ENCODE measurements around the gene GEMIN5. TPM values are rescaled to one million over a fixed set of nuclear protein-coding genes. Genes with fewer than 3 reads are reported as not detected.

The GEMIN5 gene
- total and polyA plus RNA-seq, 2 of the 13 experiments (the other 11 are each of a cell fraction or from before 2014, with no cell fraction given), result 6.6 to 28.6 TPM

DNA sequence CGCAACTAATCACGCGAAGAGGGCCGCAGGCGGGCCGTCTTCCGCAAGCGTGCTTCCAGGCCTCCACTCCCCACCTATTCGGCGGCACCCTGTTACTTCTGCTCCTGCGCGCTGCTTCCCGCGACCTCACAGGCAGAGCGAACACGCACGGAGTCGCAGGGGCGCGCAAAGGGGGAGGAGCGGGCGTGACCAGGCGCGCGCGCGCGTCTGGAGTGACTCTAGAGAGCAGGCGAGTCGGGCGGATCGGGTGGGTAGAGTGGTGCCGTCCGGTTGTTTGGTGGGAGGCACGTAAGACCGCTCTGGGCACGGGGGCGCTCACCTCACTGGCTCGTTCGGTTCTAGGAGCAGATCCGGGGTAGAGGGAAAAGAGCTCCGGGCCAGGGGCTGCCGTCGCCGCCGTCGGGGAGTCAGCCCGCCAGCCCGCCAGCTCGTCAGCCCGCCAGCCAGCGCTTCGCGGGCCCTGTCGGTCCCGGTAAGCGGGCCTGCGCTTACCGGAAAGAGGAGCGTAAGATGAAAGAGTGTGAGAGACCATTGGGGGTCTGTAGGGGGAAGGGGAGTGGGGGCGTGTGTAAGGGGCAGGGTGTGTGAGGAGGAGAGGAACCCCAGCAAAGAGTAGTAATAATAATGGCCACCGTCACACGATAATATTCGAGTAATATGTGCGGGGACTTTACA lies 79.6 kb downstream of the GEMIN5 start, which contains the start of gene CNOT8 (continued):
- TF ChIP-seq, protein P1, sequence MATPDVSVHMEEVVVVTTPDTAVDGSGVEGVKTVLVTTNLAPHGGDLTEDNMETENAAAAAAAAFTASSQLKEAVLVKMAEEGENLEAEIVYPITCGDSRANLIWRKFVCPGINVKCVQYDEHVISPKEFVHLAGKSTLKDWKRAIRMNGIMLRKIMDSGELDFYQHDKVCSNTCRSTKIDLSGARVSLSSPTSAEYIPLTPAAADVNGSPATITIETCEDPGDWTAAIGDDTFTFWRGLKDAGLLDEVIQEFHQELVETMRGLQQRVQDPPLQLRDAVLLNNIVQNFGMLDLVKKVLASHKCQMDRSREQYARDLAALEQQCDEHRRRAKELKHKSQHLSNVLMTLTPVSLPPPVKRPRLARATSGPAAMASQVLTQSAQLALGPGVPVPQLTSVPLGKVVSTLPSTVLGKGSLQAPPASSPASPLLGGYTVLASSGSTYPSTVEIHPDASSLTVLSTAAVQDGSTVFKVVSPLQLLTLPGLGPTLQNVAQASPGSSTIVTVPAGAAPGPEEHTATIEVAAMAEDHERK (CRISPR knock-in tag; IDR thresholded peaks at IDR 0.05; ENCODE audit: low read depth), result peak; percentile 90
- TF ChIP-seq, protein P2, sequence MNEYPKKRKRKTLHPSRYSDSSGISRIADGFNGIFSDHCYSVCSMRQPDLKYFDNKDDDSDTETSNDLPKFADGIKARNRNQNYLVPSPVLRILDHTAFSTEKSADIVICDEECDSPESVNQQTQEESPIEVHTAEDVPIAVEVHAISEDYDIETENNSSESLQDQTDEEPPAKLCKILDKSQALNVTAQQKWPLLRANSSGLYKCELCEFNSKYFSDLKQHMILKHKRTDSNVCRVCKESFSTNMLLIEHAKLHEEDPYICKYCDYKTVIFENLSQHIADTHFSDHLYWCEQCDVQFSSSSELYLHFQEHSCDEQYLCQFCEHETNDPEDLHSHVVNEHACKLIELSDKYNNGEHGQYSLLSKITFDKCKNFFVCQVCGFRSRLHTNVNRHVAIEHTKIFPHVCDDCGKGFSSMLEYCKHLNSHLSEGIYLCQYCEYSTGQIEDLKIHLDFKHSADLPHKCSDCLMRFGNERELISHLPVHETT (CRISPR knock-in tag; conservative IDR thresholded peaks at IDR 0.05), result peak; percentile 85
- TF ChIP-seq JARID2 (CRISPR knock-in tag; IDR thresholded peaks at IDR 0.05; ENCODE audit: insufficient replicate concordance) (peak; percentile 58), HIVEP1 (CRISPR knock-in tag; IDR thresholded peaks at IDR 0.05) (0 out of 2 replicates have a peak, but pooled peaks have one; percentile 22), ZBTB42 (CRISPR knock-in tag; IDR thresholded peaks at IDR 0.05) (0 out of 2 replicates have a peak, but pooled peaks have one; percentile 65), ZNF253 (CRISPR knock-in tag; IDR thresholded peaks at IDR 0.05; ENCODE audit: borderline replicate concordance) (no peak), HDAC1 (CRISPR knock-in tag; IDR thresholded peaks at IDR 0.05) (peak; percentile 53; the same call in 1 of the 2 replicates), CREM (IDR thresholded peaks at IDR 0.05) (peak; percentile 18; the same call in 1 of the 2 replicates), CREM (CRISPR knock-in tag; IDR thresholded peaks at IDR 0.05) (no peak), ZNF619 (CRISPR knock-in tag; IDR thresholded peaks at IDR 0.05) (0 out of 2 replicates have a peak, but pooled peaks have one; percentile 38), ATM (IDR thresholded peaks at IDR 0.05; ENCODE audit: borderline replicate concordance) (no peak), ARNT (IDR thresholded peaks at IDR 0.05) (no peak), SRSF1 (optimal IDR thresholded peaks at IDR 0.05; ENCODE audit: low read depth, low read length) (peak; percentile 61), RARA (CRISPR knock-in tag; IDR thresholded peaks at IDR 0.05) (no peak; the same call in 1 of the 2 replicates), RCOR2 (CRISPR knock-in tag; IDR thresholded peaks at IDR 0.05) (0 out of 2 replicates have a peak, but pooled peaks have one; percentile 30)
- TF ChIP-seq, protein P3, sequence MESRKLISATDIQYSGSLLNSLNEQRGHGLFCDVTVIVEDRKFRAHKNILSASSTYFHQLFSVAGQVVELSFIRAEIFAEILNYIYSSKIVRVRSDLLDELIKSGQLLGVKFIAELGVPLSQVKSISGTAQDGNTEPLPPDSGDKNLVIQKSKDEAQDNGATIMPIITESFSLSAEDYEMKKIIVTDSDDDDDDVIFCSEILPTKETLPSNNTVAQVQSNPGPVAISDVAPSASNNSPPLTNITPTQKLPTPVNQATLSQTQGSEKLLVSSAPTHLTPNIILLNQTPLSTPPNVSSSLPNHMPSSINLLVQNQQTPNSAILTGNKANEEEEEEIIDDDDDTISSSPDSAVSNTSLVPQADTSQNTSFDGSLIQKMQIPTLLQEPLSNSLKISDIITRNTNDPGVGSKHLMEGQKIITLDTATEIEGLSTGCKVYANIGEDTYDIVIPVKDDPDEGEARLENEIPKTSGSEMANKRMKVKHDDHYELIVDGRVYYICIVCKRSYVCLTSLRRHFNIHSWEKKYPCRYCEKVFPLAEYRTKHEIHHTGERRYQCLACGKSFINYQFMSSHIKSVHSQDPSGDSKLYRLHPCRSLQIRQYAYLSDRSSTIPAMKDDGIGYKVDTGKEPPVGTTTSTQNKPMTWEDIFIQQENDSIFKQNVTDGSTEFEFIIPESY (CRISPR knock-in tag; IDR thresholded peaks at IDR 0.05), result 0 out of 2 replicates have a peak, but pooled peaks have one; percentile 15
- TF ChIP-seq, protein P4, sequence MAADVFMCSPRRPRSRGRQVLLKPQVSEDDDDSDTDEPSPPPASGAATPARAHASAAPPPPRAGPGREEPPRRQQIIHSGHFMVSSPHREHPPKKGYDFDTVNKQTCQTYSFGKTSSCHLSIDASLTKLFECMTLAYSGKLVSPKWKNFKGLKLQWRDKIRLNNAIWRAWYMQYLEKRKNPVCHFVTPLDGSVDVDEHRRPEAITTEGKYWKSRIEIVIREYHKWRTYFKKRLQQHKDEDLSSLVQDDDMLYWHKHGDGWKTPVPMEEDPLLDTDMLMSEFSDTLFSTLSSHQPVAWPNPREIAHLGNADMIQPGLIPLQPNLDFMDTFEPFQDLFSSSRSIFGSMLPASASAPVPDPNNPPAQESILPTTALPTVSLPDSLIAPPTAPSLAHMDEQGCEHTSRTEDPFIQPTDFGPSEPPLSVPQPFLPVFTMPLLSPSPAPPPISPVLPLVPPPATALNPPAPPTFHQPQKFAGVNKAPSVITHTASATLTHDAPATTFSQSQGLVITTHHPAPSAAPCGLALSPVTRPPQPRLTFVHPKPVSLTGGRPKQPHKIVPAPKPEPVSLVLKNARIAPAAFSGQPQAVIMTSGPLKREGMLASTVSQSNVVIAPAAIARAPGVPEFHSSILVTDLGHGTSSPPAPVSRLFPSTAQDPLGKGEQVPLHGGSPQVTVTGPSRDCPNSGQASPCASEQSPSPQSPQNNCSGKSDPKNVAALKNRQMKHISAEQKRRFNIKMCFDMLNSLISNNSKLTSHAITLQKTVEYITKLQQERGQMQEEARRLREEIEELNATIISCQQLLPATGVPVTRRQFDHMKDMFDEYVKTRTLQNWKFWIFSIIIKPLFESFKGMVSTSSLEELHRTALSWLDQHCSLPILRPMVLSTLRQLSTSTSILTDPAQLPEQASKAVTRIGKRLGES (CRISPR knock-in tag; IDR thresholded peaks at IDR 0.05; ENCODE audit: borderline replicate concordance), result no peak
- TF ChIP-seq, protein P5, sequence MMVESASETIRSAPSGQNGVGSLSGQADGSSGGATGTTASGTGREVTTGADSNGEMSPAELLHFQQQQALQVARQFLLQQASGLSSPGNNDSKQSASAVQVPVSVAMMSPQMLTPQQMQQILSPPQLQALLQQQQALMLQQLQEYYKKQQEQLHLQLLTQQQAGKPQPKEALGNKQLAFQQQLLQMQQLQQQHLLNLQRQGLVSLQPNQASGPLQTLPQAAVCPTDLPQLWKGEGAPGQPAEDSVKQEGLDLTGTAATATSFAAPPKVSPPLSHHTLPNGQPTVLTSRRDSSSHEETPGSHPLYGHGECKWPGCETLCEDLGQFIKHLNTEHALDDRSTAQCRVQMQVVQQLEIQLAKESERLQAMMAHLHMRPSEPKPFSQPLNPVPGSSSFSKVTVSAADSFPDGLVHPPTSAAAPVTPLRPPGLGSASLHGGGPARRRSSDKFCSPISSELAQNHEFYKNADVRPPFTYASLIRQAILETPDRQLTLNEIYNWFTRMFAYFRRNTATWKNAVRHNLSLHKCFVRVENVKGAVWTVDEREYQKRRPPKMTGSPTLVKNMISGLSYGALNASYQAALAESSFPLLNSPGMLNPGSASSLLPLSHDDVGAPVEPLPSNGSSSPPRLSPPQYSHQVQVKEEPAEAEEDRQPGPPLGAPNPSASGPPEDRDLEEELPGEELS (CRISPR knock-in tag; IDR thresholded peaks at IDR 0.05), result peak; percentile 78
- TF ChIP-seq, protein P6, sequence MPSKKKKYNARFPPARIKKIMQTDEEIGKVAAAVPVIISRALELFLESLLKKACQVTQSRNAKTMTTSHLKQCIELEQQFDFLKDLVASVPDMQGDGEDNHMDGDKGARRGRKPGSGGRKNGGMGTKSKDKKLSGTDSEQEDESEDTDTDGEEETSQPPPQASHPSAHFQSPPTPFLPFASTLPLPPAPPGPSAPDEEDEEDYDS (CRISPR knock-in tag; IDR thresholded peaks at IDR 0.05), result peak; percentile 77; the same call in 1 of the 2 replicates

Data from HepG2 (cell line).